ENCODE measurements around the gene ACTR3.

DNA sequence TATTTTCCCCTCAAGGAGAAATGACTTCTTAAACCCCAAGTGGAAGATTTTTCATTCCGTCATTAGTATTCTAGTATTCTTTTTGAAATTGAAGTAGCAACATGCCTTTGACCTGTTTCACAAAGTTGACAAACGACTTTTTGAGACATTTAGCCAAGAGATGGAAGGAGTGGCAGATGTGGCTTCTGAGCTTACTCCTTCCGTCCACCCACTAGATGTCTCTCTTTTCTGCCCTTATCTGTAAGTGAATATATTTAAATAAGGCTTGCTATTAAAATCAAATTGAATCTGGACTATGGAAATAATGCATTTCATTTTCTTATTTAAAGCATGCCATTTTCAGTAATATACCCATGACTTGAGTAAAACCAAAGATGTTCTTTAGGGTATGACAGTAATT is 74.1 kb downstream of the ACTR3 start:
- no peak for TF ChIP-seq POLR2AphosphoS5 (IDR thresholded peaks at IDR 0.05)
- TF ChIP-seq, protein P1, sequence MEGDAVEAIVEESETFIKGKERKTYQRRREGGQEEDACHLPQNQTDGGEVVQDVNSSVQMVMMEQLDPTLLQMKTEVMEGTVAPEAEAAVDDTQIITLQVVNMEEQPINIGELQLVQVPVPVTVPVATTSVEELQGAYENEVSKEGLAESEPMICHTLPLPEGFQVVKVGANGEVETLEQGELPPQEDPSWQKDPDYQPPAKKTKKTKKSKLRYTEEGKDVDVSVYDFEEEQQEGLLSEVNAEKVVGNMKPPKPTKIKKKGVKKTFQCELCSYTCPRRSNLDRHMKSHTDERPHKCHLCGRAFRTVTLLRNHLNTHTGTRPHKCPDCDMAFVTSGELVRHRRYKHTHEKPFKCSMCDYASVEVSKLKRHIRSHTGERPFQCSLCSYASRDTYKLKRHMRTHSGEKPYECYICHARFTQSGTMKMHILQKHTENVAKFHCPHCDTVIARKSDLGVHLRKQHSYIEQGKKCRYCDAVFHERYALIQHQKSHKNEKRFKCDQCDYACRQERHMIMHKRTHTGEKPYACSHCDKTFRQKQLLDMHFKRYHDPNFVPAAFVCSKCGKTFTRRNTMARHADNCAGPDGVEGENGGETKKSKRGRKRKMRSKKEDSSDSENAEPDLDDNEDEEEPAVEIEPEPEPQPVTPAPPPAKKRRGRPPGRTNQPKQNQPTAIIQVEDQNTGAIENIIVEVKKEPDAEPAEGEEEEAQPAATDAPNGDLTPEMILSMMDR (IDR thresholded peaks at IDR 0.05), result no peak
